Stimulated activated CD8-positive, alpha-beta memory T cell treated with anti-CD3 and anti-CD28 coated beads, Interleukin-7, amount 100 ng/mL, for 1 hour (primary cell): ENCODE results near the gene CPSF3.

ENCODE experiments used
- DNase-seq, 2 donors: peaks; one replicate each; pipeline ENCODE4 v3.0.0-alpha.2; 2020; ENCODE audit warnings: low read depth in 2 of 2

CPSF3 gene

DNA sequence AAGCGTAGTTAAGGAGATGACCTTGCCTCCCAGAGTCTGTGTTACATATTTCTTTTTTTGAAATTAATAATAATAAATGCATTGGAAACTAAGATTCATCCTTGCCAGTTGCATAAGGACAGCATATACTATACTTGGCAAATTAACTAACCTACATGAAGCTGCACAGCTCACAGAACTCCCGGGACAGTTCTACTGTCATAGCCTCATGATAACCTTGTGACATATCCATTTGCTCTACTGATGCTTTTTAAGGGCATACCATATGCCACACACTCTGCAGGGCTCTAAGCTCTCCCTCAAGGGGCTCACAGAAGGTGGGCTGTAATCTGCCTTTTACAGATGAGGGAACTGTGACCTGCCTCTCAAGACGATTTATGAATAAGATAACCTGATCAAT is 3.9 kb upstream of the CPSF3 start:
- no peak for DNase-seq

DNA sequence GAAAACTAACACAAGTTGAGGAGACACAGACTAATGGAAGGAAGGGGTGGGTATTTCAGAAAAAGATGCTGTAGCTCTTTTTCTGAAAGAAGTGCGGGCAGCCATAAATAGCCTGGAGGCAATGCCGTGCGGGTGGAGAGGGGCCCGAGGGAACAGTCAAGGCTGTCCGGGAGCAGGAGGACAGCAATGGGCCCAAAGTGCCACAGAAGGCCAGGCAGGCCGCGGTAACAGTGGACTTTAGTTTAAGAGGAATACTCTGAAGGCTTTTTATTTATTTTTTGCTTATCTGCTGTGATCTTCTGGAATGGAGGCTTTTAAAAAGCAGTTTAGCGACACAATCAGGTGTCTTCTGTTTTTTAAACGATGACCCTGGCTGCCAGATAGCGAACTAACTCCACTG is 3.0 kb upstream of the CPSF3 start:
- DNase-seq: no peak

DNA sequence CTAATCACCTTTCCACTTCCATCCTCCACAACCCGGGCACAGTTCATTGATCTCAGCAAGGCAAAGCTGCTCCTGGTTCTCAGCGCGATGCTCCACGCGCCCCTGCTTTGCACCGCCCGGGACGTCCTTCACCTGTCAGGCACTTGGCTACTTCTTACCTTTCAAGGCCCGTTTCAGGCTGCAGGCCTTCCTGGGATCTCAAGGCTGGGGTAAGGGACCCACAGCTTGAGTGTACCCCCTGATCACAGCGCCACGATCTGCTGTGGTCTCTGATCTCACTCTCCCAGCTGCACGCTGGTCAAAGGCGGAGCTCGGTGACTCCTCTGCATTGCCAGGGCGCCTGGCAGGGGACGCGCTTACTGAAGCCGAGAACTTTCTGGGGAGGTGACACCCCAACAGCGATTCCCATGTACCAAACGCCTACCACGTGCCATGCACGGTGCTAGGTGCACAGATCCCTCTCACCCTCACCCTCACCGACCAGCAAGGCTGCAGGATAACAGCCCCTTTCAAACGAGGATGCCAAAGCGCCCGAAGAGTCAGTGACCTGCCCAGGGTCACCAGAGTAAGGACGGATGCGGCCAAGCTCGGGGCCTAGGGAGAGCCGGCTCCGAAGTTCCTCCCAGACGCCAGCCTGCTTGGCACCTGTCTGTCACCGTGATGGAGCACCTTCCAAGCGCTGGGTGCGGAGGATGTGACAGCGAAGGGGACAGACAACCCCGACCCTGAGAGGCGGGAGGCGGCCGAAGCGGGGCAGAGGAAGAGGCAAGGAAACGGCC is 944 bp upstream of the CPSF3 start:
- DNase-seq: peak; percentile 7 to 15

DNA sequence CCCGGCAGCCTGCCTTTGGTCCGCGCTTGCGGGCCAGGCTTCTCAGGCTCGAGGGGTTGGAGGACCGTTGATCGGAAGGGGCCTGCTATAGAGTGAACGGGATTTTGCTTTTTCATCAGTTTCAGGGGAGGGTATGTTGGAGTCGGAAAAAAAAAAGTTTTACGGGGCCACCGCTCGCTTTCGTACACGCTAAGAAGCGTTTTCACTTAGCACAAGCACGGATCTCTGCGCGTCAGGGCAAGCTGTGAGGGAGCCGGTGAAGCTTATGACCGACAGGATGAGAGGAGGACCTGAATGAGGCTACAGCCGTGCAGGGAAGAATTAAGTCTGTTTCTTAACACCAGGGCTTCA is 443 bp downstream of the CPSF3 start:
- DNase-seq: no peak

DNA sequence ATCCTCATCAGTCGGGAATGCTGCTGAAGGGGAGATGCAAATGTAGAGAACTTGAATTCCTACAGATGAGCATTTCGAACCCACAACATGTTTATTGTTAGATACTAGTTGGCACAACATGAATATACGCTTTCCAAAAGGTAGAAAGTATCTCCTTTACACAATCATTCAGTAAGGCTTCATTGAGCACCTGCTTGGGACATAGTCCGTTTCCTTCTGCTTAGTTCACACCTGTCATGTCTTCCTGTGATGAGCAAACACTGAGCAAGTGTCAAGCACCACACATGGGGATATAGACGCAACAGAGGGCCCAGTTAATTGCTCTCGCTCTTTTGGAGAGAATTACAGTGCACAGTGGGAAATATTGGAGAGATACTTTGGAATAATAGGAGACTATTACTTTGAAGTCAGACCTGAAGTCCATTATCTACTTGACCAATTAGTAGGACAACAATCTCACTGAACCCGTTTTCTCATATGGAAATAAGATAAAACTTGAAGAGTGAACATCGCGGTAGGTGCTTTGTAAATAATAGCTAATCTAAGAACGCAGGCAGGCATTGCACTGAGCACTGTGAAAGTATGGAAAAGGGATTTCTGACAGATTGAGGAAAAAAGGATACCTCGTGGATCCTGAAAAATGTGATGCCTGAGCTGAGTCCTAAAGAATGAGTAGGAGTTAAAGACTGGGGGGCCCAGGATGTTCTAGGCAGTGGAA is 1.2 kb downstream of the CPSF3 start:
- DNase-seq: no peak

DNA sequence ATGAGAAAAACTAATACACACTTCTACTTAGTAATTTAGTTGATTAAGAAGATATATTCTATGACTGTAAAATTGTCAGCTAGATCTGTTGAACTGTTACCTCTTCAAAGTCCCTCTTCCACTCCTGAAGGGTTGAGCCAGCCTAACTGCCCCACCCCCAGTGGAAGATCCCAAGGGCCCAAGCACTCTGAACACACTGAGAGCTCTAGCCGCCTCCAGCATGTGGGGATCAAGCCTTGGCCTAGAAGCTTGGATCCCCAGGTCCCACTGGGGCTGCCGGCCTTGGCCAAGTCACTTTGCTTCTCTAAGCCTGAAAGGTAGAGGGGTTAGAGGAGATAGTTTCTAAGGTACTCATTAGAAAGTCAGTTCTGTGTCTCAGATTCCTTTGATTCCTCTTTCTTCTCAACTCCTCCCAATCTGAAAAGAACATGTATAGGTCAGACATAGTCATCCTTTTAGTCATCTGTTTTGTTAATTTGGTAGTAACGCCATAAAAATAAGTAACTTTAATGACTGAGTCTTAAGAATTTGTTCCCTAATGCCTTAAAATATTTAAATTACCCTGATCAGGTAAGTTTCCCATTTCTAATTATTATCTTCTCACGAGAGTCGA is 5.6 kb downstream of the CPSF3 start:
- DNase-seq: no peak

DNA sequence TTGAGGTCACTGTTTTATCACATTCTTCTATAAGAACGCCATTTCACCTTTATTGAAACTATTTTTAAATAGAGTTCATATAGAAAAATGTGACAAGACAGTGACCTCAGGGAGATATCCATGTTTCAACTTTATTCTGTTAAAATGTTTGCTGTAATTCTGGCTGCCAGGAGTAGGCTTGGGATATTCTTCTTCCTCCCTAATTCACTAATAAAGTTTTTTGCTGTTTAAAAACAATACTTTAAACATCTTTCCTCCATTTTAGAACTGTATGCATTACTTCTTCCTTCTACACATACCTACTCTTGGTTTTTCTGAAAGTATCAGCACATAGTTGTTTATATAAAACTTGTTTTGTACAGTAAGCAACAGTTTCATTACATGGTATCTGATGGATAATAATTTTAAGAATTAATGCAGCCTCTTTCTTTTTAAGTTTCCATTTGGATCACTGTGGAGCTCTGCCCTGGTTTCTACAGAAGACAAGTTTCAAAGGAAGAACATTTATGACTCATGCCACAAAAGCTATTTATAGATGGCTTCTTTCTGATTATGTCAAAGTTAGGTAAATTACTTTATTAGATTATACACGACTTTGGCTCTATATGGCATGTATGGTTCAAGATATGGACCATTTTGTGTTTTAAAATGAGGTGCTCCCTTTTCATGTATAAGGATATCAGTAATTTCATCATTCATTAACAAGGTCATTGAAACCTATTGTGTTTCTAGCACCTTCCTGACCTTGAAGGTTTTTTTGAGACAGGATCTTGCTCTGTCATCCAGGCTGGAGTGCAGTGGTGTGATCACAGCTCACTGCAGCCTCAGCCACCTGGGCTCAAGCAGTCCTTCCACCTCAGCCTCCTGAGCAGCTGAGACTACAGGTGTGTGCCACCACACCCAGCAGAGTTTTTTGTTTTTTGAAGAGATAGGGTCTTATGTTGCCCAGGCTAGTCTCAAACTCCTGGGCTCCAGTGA is 7.2 kb downstream of the CPSF3 start:
- DNase-seq: no peak

DNA sequence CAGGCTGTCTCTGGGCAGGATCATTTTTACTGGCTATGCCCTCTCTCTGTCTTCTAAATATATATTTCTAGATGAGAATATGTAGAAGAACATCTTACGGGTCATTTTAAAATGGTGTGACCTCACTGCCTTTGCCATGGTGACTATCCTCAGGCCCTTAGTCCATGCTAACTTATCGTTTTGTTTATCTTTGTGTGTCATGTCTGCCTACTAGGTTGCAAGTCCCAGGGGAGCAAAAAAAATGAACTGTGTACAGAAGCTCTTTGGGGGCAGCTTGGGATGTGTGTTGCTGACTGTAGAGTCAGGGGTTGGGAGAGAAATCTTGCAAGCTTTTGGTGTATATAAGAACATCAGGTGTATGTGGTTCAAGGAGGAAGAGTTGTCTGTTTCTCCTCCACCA is 11.0 kb downstream of the CPSF3 start:
- no peak for DNase-seq

DNA sequence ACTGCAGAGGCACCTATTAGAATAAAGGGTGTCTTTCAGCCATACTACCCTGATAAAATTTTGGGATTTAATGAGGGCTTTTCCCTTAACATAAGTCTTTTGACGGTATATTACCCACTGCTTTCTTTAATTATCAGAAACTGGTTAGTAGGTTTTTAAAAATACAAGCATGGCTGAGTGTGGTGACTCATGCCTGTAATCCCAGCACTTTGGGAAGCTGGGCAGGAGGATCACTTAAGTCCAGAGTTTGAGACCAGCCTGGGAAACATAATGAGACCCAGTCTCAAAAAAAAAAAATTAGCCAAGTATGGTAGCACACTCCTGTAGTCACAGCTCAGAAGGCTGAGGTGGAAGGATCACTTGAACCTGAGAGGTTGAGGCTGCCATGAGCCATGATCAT is 16.1 kb downstream of the CPSF3 start:
- DNase-seq: no peak

DNA sequence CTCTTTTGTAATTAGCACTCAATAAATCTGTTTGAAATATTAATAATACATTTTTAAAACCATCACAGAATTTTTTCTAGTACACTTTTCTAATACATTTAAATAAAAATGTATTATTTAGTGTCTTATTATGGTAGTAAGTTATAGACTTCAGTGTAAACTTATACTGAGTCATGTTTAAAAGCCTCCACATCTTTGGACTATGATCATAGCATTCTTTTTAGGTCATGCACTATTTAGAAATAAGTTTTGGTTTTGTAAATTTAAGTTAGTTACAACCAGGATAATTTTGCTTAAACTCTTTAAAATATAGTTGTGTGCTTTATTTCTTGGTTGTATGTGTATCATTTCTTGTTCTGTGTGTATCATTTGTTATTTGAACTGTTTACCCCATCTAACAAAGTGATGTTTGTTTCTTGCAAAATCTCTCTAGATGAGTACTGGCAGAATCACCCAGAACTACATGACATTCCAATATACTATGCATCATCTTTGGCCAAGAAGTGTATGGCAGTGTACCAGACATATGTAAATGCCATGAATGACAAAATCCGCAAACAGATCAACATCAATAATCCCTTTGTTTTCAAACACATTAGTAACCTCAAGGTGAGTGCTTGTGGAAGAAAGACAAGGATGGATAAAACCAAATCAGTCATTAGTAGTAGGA is 16.7 kb downstream of the CPSF3 start:
- DNase-seq: no peak

DNA sequence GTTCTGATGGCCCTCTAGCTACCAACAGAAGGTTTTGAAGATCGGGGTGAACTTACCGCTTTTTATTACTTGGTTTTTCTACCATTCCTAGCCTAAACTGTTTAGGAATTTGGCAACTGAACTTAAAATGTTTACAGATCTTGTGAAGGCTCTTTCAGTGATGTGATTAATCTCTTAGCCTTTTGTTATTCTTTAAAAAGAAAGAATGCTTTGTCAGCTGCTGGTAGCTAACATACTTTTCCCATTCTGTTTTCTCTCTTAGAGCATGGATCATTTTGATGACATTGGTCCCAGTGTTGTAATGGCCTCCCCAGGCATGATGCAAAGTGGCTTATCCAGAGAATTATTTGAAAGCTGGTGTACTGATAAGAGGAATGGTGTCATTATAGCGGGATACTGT is 18.1 kb downstream of the CPSF3 start:
- DNase-seq: no peak

DNA sequence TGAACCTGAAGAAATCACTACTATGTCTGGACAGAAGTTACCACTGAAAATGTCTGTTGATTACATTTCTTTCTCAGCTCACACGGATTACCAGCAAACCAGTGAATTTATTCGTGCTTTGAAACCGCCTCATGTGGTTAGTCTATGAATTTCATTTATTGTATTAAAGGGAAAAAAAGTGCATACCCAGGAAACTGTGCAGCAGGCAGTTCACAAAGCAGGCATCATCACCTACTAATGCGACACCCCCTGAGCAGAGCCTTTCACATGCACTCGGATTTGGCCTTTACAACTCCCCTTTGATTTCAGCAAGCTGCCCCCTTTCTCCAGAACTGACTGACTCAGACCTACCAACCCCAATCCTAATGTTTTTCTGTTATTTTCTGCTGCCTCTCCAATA is 20.1 kb downstream of the CPSF3 start:
- no peak for DNase-seq

DNA sequence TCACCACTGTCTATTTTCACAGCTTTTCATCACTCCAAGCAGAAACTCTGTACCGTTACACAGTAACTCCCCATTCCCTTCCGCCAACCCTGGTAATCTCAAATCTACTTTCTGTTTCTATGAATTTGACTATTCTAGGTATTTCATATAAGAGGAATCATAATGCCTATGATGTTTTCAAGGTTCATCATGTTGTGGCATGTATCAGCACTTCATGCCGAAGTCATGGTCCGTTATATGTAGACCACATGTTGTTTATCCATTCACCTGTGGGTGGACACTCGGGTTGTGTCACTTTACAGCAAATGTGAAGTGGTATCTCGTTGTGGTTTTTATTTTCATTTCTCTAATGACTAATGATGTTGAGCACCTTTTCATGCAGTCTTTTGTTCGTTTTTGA is 21.6 kb downstream of the CPSF3 start:
- no peak for DNase-seq

DNA sequence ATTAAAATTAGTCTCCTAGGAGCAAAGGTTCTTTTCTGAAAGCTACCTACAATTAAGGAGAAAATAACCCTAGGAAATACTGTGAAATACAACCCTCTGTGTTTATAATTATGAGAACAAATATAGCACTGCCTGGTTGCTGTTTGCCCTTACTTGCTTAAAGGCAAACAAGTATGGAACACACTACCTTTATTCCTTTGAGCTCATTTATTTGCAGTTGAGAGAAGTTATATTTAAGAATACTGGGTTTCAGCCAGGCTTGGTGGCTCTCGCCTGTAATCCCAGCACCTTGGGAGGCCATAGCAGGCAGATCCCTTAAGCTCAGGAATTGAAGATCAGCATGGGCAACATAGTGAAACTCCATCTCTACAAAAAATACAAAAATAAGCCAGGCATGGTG is 27.8 kb downstream of the CPSF3 start:
- DNase-seq: no peak

DNA sequence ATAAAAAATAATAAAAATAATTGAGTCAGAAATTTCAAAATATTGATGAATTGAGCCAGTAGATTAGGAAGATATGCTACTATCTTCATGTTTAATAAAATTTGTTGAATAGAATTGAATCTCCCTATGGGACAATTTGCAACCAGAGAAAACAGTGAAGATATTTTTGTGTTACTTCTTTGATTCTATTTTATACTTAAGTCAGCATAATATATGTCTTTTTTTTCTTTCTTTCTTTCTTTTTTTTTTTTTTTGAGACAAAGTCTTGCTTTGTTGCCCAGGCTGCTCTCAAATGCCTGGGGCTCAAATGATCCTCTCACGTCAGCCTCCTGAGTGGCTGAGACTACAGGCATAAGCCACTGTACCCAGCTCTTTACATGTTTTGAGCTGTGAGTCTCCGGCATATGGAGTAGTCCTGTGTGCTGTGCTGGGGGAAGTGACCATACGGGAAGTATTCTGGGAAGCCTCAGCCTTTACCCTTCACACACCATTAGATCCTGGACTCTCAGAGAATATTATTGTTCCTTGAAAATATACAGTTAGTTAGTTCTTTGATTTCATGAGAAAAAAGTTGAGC is 37.1 kb downstream of the CPSF3 start:
- no peak for DNase-seq

DNA sequence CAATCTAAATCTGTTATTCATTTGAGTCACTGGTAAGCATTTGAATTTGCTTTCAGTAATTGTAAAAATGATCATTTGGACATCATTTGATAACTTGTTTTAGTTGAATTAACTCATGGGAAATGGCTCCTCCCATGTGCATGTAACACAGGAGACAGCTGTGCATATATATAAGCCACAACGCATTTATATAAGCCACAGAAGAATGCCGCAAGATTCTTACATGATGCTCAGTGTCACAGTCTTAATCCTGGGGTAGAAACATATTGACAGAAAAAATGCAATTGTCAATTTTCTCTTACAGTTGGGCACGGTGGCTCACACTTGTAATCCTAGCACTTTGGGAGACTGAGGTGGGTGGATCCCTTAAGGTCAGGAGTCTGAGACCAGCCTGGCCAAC is 37.6 kb downstream of the CPSF3 start:
- DNase-seq: no peak

DNA sequence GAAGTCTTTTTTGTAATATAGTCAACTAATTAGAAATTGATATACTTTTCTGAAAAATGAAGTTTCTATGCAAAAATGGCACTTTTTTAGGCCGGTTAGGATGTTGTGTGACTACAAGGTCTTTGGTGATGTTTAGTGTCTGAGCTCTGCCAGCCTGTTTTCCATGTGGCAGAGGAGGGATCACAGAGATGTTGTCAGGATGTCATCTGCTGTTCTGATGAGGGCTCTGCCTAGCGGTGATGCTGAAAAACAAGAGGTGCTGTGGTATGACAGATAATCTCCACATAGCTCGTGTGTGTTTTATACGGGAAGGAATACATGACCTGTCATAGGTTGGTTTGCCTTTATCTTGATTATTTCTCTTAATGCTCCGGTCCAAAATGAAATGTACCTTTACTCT is 38.9 kb downstream of the CPSF3 start:
- DNase-seq: no peak

DNA sequence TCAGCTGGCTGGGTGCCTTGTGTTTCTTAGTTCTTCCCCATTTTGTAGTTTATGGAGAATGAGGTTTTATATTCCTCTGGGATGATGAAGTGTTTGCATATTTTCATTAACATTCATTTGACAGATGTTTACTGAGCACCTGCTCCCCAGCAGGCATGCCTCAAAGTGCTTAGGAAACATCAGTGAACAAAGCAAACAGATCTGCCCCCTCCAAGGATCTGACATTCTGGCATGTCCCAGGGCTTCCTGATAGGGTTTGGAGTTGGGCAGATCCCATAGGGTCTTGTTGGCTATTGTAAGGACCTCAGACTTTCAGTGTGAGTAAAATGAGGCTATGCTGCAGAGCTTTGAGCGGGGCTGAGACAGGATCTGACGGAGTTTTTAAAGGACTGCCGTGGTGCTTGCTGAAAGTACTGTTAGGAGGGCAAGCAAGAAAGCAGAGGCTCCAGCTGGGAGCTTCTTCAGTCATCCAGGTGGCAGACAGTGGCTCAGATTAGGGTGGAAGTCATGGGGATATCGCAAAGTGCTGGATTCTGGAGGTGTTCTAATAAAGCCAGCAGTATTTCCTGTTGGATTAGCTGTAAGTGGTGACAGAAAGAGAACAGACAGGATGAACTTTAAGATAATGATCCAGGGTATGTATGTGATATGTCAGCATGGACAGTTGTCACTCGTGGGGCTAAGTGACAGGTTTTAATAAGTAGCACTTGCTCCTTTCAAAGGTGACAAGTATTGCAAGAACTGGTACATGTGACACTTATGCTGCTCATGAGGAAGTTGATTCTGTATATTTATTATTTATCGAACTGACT is 39.6 kb downstream of the CPSF3 start:
- no peak for DNase-seq

DNA sequence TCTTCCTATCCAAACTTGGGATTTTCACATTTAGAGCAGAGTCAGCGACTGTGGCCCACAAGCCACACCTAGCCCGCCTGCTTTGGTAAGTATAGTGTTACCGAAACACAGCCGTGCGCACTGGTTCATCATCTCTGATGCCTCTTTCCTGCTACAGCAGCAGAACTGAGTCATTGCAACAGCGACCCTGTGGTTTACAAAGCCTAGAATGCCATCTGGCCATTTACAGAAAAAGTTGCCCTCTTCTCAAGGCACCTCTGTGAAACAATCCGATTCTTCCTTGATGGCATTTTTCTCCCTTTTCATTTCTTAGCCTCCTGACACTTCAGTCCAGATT is 40.2 kb downstream of the CPSF3 start:
- no peak for DNase-seq

DNA sequence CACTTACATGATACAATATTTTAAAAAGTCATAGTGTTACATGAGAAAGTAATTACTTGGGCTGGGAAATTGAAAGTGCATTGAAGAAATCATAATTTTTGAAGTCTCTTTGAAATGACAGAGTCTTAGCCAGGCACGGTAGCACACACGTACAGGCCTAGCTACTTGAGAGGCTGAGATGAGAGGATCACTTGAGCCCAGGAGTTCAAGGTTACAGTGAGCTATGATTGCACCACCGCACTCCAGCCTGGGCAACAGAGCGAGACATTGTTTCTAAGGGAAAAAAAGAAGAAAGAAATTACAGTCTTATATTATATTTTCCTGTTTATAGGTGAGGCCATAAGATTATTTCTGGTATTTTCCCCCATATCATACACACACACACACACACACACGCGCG is 41.7 kb downstream of the CPSF3 start:
- DNase-seq: no peak
